ENCODE measurements around the gene HBD. TPM values are rescaled to one million over a fixed set of nuclear protein-coding genes. Genes with fewer than 3 reads are reported as not detected.

The HBD gene
- total and polyA plus RNA-seq, 9 of the 15 experiments (the other 6 are each of a cell fraction or from before 2014, with no cell fraction given): 11.8 to 169 (median 36.0) TPM

GRCh38 chr11:5243816-5244180, 9.5 kb upstream of the HBD start (continued):
- TF ChIP-seq BCLAF1 (IDR thresholded peaks at IDR 0.05; ENCODE audit: borderline replicate concordance in 1 of 2, control insufficient read depth in 1 of 2, low read depth in 2 of 2, low read length in 1 of 2) (no peak; a peak in 1 of 4 replicates), EP400 (IDR thresholded peaks at IDR 0.05) (peak; percentile 3; the same call in 1 of the 2 replicates), ZNF217 (CRISPR knock-in tag; IDR thresholded peaks at IDR 0.05) (no peak), MECOM (CRISPR knock-in tag; IDR thresholded peaks at IDR 0.05) (no peak), DACH1 (IDR thresholded peaks at IDR 0.05; ENCODE audit: partially characterized antibody) (no peak), ZNF57 (CRISPR knock-in tag; IDR thresholded peaks at IDR 0.05) (no peak), ZNF263 (CRISPR knock-in tag; IDR thresholded peaks at IDR 0.05; ENCODE audit: borderline replicate concordance) (no peak), ZNF174 (CRISPR knock-in tag; IDR thresholded peaks at IDR 0.05) (0 out of 2 replicates have a peak, but pooled peaks have one; percentile 16), NCOA6 (IDR thresholded peaks at IDR 0.05) (no peak), RBM15 (IDR thresholded peaks at IDR 0.05; ENCODE audit: insufficient read depth, low read length) (no peak), HLTF (IDR thresholded peaks at IDR 0.05) (no peak), KLF10 (CRISPR knock-in tag; IDR thresholded peaks at IDR 0.05) (peak; percentile 74; the same call in 1 of the 2 replicates), ZNF436 (CRISPR knock-in tag; IDR thresholded peaks at IDR 0.05) (peak; percentile 86), ZNF384 (IDR thresholded peaks at IDR 0.05; ENCODE audit: low read depth, low read length) (0 out of 2 replicates have a peak, but pooled peaks have one; percentile 32), ZBTB40 (IDR thresholded peaks at IDR 0.05) (no peak), ZBTB40 (CRISPR knock-in tag; IDR thresholded peaks at IDR 0.05) (no peak), MEF2D (tag; conservative IDR thresholded peaks at IDR 0.05; ENCODE audit: low read depth) (no peak), MTA1 (IDR thresholded peaks at IDR 0.05; ENCODE audit: borderline replicate concordance) (no peak), ZNF696 (CRISPR knock-in tag; conservative IDR thresholded peaks at IDR 0.05) (0 out of 2 replicates have a peak, but pooled peaks have one; percentile 17)

Measured in K562 (cell line).